ENCODE data around the gene TRIP10.
"Not testable (repeated sequence)": the region's sequence is repeated elsewhere in the genome, so short reads cannot be mapped to it uniquely, and the experiment has no call there.

The TRIP10 gene

DNA sequence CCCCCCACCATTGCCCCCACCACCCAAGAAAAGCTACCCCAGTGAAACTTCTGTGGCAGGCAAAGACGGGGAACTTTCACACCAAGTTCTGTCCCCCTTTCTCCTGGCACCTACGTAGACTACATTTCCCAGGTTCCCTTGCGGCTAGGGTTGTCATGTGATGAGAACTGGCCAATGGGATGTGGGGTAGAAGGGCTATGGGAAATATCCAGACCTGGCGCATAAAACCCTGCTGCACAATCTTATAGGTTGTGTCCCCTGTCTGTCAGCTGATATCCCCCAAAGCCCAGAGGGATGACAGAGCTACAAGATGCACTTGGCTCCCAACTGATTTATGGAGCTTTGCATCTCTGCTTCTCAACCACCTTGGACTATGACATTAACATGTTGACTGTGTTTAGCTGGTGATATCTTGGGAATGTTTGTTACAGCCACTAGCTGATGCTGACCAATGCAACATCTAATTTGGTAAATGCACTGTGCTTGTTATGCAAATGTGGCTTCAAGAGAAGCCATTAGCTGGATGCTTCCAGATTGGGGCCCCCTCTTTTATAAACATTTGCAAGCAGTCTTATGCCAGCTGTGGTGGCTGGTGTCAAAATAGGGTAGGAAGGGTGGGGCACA is 21.7 kb downstream of the TRIP10 start:
- peaks cover 19% of the 10 kb centered on the region for H3K4me1 Mint-ChIP-seq
- no peak overlapping the region for H3K27ac Mint-ChIP-seq
- H3K36me3 Mint-ChIP-seq, result peaks cover 5% of the 10 kb centered on the region
- no peak overlapping the region for H3K4me3 Mint-ChIP-seq
- no peaks in the 10 kb centered on the region for H3K9me3 Mint-ChIP-seq
- no peaks in the 10 kb centered on the region for H3K27me3 Mint-ChIP-seq

DNA sequence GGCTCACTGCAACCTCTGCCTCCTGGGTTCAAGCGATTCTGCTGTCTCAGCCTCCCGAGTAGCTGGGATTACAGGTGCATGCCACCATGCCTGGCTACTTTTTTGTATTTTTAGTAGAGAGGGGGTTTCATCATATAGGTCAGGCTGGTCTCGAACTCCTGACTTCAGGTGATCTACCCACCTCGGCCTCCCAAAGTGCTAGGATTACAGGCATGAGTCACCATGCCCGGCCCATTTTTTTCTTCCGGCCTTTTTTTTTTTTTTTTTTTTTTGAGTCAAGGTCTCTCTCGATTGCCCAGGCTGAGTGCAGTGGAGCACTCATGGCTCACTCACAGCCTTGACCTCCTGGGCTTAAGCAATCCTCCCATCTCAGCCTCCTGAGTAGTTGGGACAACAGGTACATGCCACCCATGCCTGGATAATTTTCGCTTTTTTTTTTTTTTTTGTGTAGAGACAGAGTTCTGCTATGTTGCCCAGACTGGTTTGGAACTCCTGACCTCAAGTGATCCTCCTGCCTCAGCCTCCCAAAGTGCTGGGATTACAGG is 22.8 kb downstream of the TRIP10 start:
- not testable (repeated sequence) for H3K27me3 Mint-ChIP-seq, H3K27ac Mint-ChIP-seq, H3K36me3 Mint-ChIP-seq, H3K4me3 Mint-ChIP-seq, H3K9me3 Mint-ChIP-seq
- peaks cover 28% of the 10 kb centered on the region for H3K4me1 Mint-ChIP-seq

DNA sequence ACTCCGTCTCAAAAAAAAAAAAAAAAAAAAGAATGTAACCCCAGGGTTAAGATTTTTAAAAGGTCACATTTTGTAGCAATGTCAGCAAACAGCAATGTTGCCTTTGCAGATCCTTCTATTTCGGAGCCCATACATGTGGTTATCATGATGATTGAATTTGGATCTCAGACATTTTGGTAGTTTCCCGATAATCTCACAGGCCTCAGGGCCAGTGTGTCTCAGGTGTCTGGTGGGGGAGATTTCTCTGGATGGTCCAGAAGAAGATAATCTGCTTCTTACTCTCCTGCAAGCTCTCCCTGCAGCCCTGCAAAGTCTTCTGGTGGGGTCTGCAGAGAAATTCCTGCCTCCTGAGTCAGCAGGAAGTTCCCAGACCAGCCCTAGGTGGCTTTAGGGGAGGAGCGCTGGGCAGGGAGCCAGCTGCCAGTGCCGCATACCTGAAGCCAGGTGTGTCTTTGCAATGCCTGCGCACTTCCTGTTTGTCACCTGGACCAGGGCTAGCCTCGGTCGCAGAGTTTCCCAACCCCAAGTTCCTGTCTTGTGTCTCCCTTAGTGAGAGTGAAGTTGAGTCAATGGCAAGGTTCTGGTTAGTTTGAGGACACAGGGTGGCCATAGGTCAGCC is 26.4 kb downstream of the TRIP10 start:
- Mint-ChIP-seq H3K27me3 (no peaks in the 10 kb centered on the region), H3K4me3 (peak overlapping the region; percentile 91), H3K27ac (peak overlapping the region; percentile 86), H3K9me3 (no peaks in the 10 kb centered on the region), H3K4me1 (peaks cover 35% of the 10 kb centered on the region), H3K36me3 (no peaks in the 10 kb centered on the region)

DNA sequence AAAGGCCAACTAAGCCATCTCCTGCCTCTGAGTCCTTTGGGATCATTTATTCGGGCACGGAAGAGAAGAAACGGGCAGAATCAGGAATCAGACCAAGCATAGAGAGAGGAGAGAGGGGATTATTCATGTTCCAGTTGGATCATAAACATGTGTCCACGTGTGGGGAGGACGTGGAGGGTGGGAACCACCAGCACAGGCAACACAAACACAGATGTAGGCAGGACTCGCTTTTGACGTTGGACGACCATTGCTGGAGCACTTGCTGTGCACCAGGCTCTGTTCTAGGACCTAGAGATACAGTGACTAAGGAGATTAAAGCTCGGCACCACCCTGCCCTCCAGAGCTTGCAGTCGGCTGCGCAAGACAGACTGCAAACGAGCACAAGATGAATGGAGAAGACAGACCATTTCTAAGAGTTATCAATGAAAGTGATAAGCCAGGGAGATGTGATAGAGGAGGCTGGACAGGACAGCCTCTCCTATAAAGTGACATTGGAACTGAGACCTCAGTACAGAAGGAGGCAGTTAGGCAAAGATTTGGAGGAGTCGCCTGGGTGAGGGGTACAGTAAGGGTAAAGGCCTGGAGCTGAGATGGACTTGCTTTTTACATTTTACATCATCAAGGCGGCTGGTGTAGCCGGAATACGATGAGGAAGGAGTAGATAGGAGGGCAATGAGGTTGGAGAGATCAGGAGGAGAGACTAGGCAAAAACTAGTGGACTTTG is 27.0 kb downstream of the TRIP10 start:
- Mint-ChIP-seq H3K4me3 (peak overlapping the region; percentile 91), H3K36me3 (no peaks in the 10 kb centered on the region), H3K27me3 (no peaks in the 10 kb centered on the region), H3K9me3 (no peaks in the 10 kb centered on the region), H3K27ac (peak overlapping the region; percentile 86), H3K4me1 (peaks cover 36% of the 10 kb centered on the region)

DNA sequence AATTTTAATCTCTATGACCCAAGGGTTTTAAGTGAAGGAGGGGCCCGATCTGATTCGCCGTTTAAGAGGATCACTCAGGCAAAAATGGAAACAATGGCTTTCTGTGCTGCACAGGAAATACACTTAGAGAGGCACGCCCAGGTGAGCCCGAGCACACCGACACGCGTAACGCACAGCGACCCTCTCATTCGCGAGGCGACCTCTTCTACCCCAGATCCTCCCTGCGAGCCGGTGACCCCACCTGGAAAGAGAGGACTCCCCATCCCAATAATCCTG is 27.5 kb downstream of the TRIP10 start:
- Mint-ChIP-seq H3K4me3 (peak overlapping the region; percentile 91), H3K36me3 (no peaks in the 10 kb centered on the region), H3K27ac (peak overlapping the region; percentile 86), H3K4me1 (peaks cover 41% of the 10 kb centered on the region), H3K9me3 (no peaks in the 10 kb centered on the region), H3K27me3 (no peaks in the 10 kb centered on the region)

DNA sequence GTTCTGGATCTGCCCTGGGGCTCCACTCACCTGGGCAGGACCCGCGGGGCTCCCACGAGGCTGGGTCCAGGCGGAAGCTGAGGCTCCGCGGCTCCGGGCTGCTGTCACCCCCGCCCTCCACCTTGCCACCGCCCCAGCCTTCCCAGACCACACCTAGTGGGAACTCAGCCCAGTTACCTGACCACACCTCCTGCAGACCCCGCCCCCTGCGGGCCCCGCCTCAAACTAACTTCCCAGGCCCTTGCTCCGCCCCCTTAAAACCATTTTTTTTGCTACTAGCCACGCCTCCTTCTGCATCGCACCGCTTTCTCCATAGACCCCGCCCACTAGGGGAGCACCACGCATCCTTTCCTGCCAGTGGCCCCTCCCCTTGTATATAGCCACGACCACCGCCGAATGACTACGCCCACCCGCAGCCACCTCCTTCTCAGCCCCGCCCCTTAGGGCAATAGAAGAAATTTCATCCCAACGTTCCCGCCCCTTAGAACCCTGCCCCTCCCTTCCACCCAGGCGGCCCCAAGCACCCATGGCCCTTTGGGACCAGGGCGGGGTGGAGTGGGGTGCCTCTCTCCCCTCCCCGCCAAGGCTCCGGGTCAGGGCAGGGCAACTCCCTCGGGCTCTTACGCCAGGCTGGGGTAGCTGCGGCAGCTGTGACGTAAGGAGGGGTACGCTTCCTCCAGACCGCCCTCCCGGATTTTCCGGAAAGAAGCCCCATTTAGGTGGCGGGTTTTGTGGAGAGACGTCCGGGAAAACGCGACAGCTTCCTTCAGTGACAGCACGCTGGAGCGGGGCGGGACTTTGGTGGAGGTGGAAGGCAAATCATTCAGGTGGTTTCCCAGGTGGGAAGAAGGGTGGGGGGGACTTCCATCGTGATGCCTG is 28.1 kb downstream of the TRIP10 start, which contains the start of gene SH2D3A:
TSS of gene SH2D3A (minus strand) at position 79 of the 879 bp plus-strand sequence. CDS start 3,687 bp downstream, outside the sequence.
- peak within 1 kb of the TSS; percentile 86 for H3K27ac Mint-ChIP-seq
- peaks cover 46% of the 10 kb centered on the region for H3K4me1 Mint-ChIP-seq
- H3K27me3 Mint-ChIP-seq, result no peaks in the 10 kb centered on the region
- H3K9me3 Mint-ChIP-seq, result no peaks in the 10 kb centered on the region
- H3K36me3 Mint-ChIP-seq, result no peaks in the 10 kb centered on the region
- H3K4me3 Mint-ChIP-seq, result peak within 1 kb of the TSS; percentile 91

DNA sequence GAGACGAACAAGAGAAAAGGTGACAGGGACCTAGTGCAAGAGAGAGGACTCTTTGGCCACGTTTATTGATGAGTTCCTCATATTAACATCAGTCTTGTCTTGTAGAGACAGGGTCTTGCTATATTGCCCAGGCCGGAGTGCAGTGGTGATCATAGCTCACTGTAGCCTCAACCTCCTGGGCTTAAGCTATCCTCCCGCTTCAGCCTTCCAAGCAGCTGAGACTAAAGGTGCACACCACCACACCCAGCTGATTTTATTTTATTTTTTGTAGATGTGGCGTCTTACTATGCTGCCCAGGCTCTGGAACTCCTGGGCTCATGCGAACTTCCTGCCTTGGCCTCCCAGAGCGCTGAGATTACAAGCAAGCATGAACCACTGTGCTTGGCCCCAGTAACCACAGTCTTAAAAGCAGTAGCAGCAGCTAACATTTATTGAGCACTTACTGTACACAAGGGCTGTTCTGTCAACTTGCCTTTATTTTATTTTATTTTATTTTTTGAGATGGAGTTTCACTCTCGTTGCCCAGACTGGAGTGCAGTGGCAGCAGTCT is 28.8 kb downstream of the TRIP10 start:
- Mint-ChIP-seq H3K4me1 (peaks cover 46% of the 10 kb centered on the region), H3K27me3 (no peaks in the 10 kb centered on the region), H3K36me3 (no peaks in the 10 kb centered on the region), H3K9me3 (no peaks in the 10 kb centered on the region), H3K27ac (peak overlapping the region; percentile 86), H3K4me3 (peak overlapping the region; percentile 91)

DNA sequence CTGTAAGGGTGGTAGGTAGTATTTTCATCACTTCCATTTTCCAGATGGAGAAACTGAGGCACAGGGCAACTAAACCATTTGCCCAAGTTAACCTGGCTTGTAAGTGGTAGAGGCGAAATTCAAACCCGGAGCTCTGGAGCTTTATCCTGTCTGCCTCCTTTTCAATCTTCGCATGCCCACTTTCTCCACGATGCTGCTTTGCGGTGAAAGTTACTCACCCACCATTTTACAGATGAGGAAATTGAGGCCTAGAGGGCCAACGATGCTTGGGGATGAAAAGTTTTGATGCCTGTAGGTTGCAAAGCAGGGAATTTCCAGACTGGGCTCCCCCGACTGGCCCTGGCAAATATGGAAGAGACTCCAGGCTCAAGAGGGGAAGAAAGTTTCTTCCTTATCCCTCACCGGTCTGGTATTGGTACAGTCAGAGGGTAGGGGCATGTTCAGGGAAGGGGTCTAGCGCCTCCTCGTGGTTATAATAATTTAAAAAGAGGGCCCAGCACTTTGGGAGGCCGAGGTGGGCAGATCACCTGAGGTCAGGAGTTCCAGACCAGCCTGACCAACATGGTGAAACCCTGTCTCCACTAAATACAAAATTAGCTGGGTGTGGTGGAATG is 29.6 kb downstream of the TRIP10 start:
- peaks cover 3% of the 10 kb centered on the region for H3K36me3 Mint-ChIP-seq
- no peaks in the 10 kb centered on the region for H3K9me3 Mint-ChIP-seq
- no peaks in the 10 kb centered on the region for H3K27me3 Mint-ChIP-seq
- H3K27ac Mint-ChIP-seq, result peak overlapping the region; percentile 68
- H3K4me3 Mint-ChIP-seq, result no peak overlapping the region
- H3K4me1 Mint-ChIP-seq, result peaks cover 50% of the 10 kb centered on the region

DNA sequence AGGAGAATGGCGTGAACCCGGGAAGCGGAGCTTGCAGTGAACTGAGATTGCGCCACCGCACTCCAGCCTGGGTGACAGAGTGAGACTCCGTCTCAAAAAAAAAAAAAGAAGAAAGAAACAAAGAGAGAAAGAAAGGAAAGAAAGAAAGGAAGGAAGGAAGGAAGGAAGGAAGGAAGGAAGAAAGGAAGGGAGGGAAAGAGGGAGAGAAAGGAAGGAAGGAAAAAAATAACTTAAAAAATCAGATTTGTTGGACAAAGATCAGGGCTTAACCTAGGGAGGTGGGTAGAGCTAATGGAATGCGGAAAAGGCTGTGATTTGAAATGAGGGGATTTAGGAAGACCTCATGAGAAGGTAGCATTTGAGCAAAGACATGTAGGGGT is 32.2 kb downstream of the TRIP10 start:
- H3K4me3 Mint-ChIP-seq, result peak overlapping the region; percentile 90
- H3K27me3 Mint-ChIP-seq, H3K9me3 Mint-ChIP-seq: not testable (repeated sequence)
- H3K36me3 Mint-ChIP-seq, result peaks cover 14% of the 10 kb centered on the region
- peaks cover 53% of the 10 kb centered on the region for H3K4me1 Mint-ChIP-seq
- peak overlapping the region; percentile 85 for H3K27ac Mint-ChIP-seq

DNA sequence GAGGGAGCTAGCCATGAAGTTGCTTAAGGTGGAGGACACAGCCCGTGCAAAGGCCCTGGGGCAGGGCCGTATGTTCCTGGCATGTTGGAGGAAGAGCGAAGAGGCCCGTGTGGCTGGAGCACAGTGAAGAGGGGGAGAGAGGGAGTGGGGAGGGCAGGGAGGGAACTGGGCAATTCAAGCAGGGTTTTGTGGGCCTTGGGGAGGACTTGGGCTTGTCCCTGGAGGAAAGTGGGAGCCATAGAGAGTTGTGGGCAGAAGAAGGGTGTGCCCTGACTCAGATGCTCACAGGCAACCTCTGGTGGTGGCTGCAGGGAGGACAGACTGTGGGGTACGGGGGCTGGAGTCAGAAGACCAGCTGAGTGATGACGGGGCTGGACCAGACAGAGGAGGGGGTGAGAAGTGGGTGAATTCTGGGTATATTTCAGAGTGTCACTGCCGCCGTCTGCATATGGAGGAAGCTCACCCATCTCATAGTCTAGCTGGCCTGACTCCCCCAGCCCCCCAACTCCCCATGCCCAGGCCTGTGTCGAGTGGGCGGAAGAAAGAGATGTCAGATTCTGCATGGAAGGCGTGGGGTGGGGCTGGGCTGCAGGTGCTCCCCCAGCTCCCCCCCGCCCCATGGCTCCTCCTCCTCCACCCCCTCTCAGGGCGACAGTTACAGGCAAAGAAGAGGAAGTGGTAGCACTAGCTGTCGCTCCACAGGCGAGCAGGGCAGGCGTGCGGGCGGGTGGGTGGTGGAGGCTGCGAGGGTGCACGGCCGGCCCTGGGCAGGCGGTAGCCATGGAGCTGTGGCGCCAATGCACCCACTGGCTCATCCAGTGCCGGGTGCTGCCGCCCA is 32.8 kb downstream of the TRIP10 start, which contains the start of gene VAV1:
TSS of gene VAV1 (plus strand) at position 681 of the 838 bp plus-strand sequence. CDS start at position 781, 100 bp downstream.
- peak within 1 kb of the TSS; percentile 90 for H3K4me3 Mint-ChIP-seq
- H3K27ac Mint-ChIP-seq, result peak within 1 kb of the TSS; percentile 90
- H3K4me1 Mint-ChIP-seq, result peaks cover 55% of the 10 kb centered on the region
- H3K9me3 Mint-ChIP-seq, result no peaks in the 10 kb centered on the region
- H3K27me3 Mint-ChIP-seq, result no peaks in the 10 kb centered on the region
- peaks cover 17% of the 10 kb centered on the region for H3K36me3 Mint-ChIP-seq

DNA sequence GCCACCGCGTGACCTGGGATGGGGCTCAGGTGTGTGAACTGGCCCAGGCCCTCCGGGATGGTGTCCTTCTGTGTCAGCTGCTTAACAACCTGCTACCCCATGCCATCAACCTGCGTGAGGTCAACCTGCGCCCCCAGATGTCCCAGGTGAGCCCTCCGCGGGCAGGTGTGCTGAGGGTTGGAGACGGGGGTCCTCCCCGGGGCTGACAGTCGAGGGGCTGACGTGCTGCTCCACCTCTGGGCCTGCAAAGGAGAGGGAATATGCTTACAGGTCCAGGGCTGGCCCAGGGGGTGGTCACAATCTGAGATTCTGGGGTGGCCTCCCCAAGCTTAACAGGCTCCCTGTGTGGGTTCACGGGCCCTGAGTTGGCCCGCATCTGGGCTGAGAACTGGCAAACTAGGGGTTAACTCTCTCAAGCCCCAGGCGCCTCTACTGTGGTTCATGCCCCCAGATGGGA is 33.4 kb downstream of the TRIP10 start:
- peak overlapping the region; percentile 90 for H3K4me3 Mint-ChIP-seq
- peaks cover 20% of the 10 kb centered on the region for H3K36me3 Mint-ChIP-seq
- H3K27ac Mint-ChIP-seq, result no peak overlapping the region
- H3K4me1 Mint-ChIP-seq, result peaks cover 53% of the 10 kb centered on the region
- H3K27me3 Mint-ChIP-seq, result no peaks in the 10 kb centered on the region
- H3K9me3 Mint-ChIP-seq, result no peaks in the 10 kb centered on the region

DNA sequence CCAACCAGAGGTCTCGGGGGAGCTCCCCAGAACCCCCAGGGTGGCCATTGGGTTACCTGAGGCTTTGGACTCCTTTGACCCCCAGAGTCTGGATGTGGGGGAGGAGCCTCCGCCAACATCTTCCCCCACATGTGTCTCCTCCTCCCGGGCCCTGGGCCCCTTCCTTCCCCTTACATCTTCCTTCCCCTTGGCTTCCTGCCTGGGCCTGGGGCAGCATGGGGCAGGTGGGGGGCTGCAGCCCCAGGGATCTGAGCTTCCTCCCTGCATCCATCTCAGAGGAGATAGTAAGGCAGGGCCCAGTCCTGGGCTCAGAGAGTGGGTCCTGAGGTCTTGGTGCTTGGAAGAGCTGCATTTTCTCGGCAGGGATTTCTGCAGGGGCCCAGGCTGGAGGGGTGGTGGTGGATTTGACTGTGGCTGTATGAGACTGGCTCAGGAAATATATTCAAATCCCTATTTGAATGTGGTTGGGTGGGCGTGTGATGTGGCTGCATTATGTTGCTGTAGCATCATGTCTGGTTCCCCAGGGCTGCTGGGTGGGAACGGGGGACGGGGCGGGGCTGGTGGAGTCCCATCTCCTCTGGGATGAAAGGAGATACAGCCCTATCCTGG is 33.9 kb downstream of the TRIP10 start:
- no peaks in the 10 kb centered on the region for H3K27me3 Mint-ChIP-seq
- H3K9me3 Mint-ChIP-seq, result no peaks in the 10 kb centered on the region
- H3K36me3 Mint-ChIP-seq, result peaks cover 20% of the 10 kb centered on the region
- H3K4me3 Mint-ChIP-seq, result peak overlapping the region; percentile 90
- H3K4me1 Mint-ChIP-seq, result peaks cover 53% of the 10 kb centered on the region
- peak overlapping the region; percentile 90 for H3K27ac Mint-ChIP-seq

DNA sequence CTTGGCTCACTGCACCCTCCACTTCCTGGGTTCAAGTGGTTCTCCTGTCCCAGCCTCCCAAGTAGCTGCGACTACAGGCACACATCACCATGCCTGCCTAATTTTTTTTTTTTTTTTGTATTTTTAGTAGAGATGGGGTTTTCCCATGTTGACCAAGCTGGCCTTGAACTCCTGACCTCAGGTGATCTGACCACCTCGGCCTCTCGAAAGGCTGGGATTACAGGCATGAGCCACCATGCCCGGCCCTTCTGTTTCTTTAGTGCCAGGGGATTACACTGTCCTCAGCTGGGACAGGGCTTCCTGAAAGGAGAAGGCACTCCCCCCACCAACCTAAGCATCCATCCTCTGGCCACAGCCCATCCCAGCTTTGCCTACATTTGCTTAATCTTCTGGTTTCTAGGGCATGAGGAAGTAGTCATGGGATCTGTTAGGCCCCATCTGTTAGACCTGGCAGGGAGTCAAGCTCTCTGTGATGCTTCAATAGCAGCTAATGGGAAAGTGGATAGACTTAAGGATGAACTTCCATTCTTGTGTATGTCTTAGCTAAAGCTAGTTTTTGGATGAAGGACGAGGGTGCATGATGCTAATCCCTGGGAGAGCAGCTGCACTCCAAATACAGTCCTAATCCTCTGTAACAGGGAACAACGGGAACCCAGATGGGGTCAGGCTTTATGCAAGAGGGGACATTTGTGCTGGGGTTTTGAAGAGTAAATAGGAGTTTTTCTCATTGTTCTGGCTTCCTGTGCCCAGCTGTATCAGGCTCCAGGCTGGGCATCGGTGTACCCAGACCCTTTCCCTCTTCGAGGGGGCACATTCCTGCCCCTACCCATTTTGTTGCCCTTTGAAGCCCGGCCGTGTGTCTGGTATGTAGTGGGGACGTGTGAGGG is 35.6 kb downstream of the TRIP10 start:
- peak overlapping the region; percentile 76 for H3K27ac Mint-ChIP-seq
- H3K9me3 Mint-ChIP-seq, result no peaks in the 10 kb centered on the region
- no peaks in the 10 kb centered on the region for H3K27me3 Mint-ChIP-seq
- peak overlapping the region; percentile 71 for H3K4me3 Mint-ChIP-seq
- peaks cover 20% of the 10 kb centered on the region for H3K36me3 Mint-ChIP-seq
- H3K4me1 Mint-ChIP-seq, result peaks cover 62% of the 10 kb centered on the region
